H1 (cell line): ENCODE measurements around the gene FBXL17. TPM values are rescaled to one million over a fixed set of nuclear protein-coding genes. Genes with fewer than 3 reads are reported as not detected.

Experiments
- CTCF ChIA-PET: fragments of 300-600 bp; sonication (Branson Sonifier 250); formaldehyde crosslinking; loops from one replicate; lab custom pipeline; 2021; ENCODE audit not compliant: partially characterized antibody; lab: Charles Lee
- POLR2A ChIA-PET: fragments of 300-600 bp; sonication (Branson Sonifier 250); formaldehyde crosslinking; loops from one replicate; lab custom pipeline; 2021; ENCODE audit warnings: inconsistent platforms; ENCODE audit not compliant: partially characterized antibody; lab: Charles Lee
- DNase-seq, 2 experiments: peaks; one replicate each; pipeline versions ENCODE4 v3.0.0 to v3.0.0-alpha.2; 2010 to 2022; ENCODE audit warnings: low spot score in 2 of 2, low read depth in 1 of 2, mixed read lengths in 1 of 2
- FAIRE-seq: peaks from 2 replicates; lab custom pipeline; 2011; peaks lifted over from hg19 to GRCh38; lab: Jason Lieb, UNC
- H2AFZ ChIP-seq: 2 replicates; pipeline ENCODE4 v1.8.1; 2012; ENCODE audit warnings: low read length, inconsistent platforms
- H2AK5ac ChIP-seq: 2 replicates; pipeline ENCODE4 v1.6.1; 2013; ENCODE audit warnings: low read depth, low read length
- H2BK120ac ChIP-seq: replicated peaks from 2 replicates; pipeline ENCODE3; 2013; ENCODE audit warnings: low read depth, low read length, inconsistent platforms
- H2BK12ac ChIP-seq: 2 replicates; pipeline ENCODE4 v1.6.1; 2013; ENCODE audit warnings: low read depth, low read length
- H2BK15ac ChIP-seq: 2 replicates; pipeline ENCODE4 v1.6.1; 2013; ENCODE audit warnings: low read length
- H2BK20ac ChIP-seq: 2 replicates; pipeline ENCODE4 v1.6.1; 2013; ENCODE audit warnings: low read length
- H2BK5ac ChIP-seq: 2 replicates; pipeline ENCODE4 v1.6.1; 2013; ENCODE audit warnings: low read depth, low read length
- H3K14ac ChIP-seq: 2 replicates; pipeline ENCODE4 v1.6.1; 2013; ENCODE audit warnings: inconsistent platforms; ENCODE audit not compliant: insufficient read length
- H3K18ac ChIP-seq: 2 replicates; pipeline ENCODE4 v1.6.1; 2013; ENCODE audit warnings: low read length; ENCODE audit errors: extremely low read depth
- H3K23ac ChIP-seq: 2 replicates; pipeline ENCODE4 v1.6.1; 2013; ENCODE audit warnings: inconsistent platforms; ENCODE audit not compliant: insufficient read length
- H3K23me2 ChIP-seq: 2 replicates; pipeline ENCODE4 v1.6.1; 2013; ENCODE audit warnings: low read depth, low read length
- H3K27ac ChIP-seq: 2 replicates; pipeline ENCODE4 v1.6.1; 2011; ENCODE audit warnings: low read depth, low read length, inconsistent platforms
- H3K27me3 ChIP-seq, 4 experiments: replicated peaks in 1 of 4; 1 replicate in 1 of 4; 2 replicates in 3 of 4; pipeline versions ENCODE4 v1.6.1 to v1.8.1; 2011 to 2013; ENCODE audit warnings: low read length in 3 of 4, mild to moderate bottlenecking in 3 of 4, inconsistent platforms in 2 of 4, mixed read lengths in 2 of 4, moderate library complexity in 1 of 4; ENCODE audit not compliant: control insufficient read depth in 3 of 4, insufficient read depth in 3 of 4; ENCODE audit errors: extremely low read depth in 1 of 4
- H3K36me3 ChIP-seq, 4 experiments: 2 replicates each; pipeline versions ENCODE4 v1.6.1 to v1.8.1; 2011 to 2013; ENCODE audit warnings: mild to moderate bottlenecking in 4 of 4, low read length in 3 of 4, moderate library complexity in 2 of 4, control low read depth in 1 of 4, inconsistent platforms in 1 of 4; ENCODE audit not compliant: insufficient read depth in 4 of 4, control insufficient read depth in 2 of 4
- H3K4ac ChIP-seq: replicated peaks from 2 replicates; pipeline ENCODE3; 2013; ENCODE audit warnings: low read length, low read depth, mixed read lengths, inconsistent platforms; ENCODE audit not compliant: insufficient read length
- H3K4me1 ChIP-seq, 4 experiments: replicated peaks in 1 of 4; 1 replicate in 1 of 4; 2 replicates in 3 of 4; pipeline versions ENCODE4 v1.6.1 to v1.8.1; 2011 to 2013; ENCODE audit warnings: low read length in 3 of 4, inconsistent platforms in 2 of 4, mixed read lengths in 1 of 4; ENCODE audit not compliant: insufficient read depth in 4 of 4, control insufficient read depth in 3 of 4
- H3K4me2 ChIP-seq, 2 experiments: 2 replicates each; pipeline versions ENCODE4 v1.6.1 to v1.8.1; 2011 to 2013; ENCODE audit warnings: low read depth in 2 of 2, low read length in 2 of 2, control low read depth in 1 of 2, inconsistent platforms in 1 of 2, mild to moderate bottlenecking in 1 of 2; ENCODE audit not compliant: insufficient read depth in 1 of 2
- H3K4me3 ChIP-seq, 4 experiments: fragments of 200-600, 300-600 bp in 1 of 4; sonication (generic), shearing (Covaris generic), sonication (Bioruptor Twin) in 1 of 4; 2 replicates each; pipeline versions ENCODE4 v1.5.1 to v1.8.1; 2011 to 2016; ENCODE audit warnings: low read length in 4 of 4, low read depth in 3 of 4, control low read depth in 2 of 4, inconsistent platforms in 2 of 4, mild to moderate bottlenecking in 2 of 4, mixed read lengths in 1 of 4, moderate library complexity in 1 of 4; ENCODE audit not compliant: insufficient read depth in 2 of 4; ENCODE audit errors: extremely low read depth in 1 of 4
- H3K56ac ChIP-seq: replicated peaks from 2 replicates; pipeline ENCODE3; 2013; ENCODE audit warnings: low read depth, mild to moderate bottlenecking, mixed read lengths, low read length, inconsistent platforms; ENCODE audit not compliant: insufficient read length
- H3K79me1 ChIP-seq: 2 replicates; pipeline ENCODE4 v1.6.1; 2013; ENCODE audit warnings: low read depth, low read length, control low read depth
- H3K79me2 ChIP-seq, 2 experiments: 2 replicates each; pipeline versions ENCODE4 v1.6.1 to v1.8.1; 2012 to 2013; ENCODE audit warnings: low read length in 2 of 2, mild to moderate bottlenecking in 2 of 2, inconsistent platforms in 1 of 2; ENCODE audit not compliant: insufficient read depth in 2 of 2, control insufficient read depth in 1 of 2
- H3K9ac ChIP-seq, 4 experiments: replicated peaks in 1 of 4; 1 replicate in 1 of 4; 2 replicates in 3 of 4; pipeline versions ENCODE4 v1.6.1 to v1.8.1; 2011 to 2013; ENCODE audit warnings: low read depth in 3 of 4, low read length in 3 of 4, control low read depth in 2 of 4, mild to moderate bottlenecking in 2 of 4, moderate library complexity in 2 of 4, inconsistent platforms in 1 of 4; ENCODE audit errors: extremely low read depth in 1 of 4
- H3K9me3 ChIP-seq, 2 experiments: 2 replicates each; pipeline versions ENCODE4 v1.6.1 to v1.8.1; 2012 to 2013; ENCODE audit warnings: mild to moderate bottlenecking in 2 of 2, moderate library complexity in 2 of 2, control low read depth in 1 of 2, inconsistent platforms in 1 of 2, low read depth in 1 of 2, low read length in 1 of 2, mixed read lengths in 1 of 2; ENCODE audit not compliant: insufficient read depth in 2 of 2
- H4K20me1 ChIP-seq, 2 experiments: replicated peaks in 1 of 2; 2 replicates each; pipeline versions ENCODE3 to v1.8.1; 2011 to 2013; ENCODE audit warnings: inconsistent platforms in 2 of 2, low read length in 2 of 2, mild to moderate bottlenecking in 1 of 2; ENCODE audit not compliant: insufficient read depth in 2 of 2, control insufficient read depth in 1 of 2
- H4K5ac ChIP-seq: 2 replicates; pipeline ENCODE4 v1.6.1; 2013; ENCODE audit warnings: low read length, low read depth, mixed read lengths, inconsistent platforms; ENCODE audit not compliant: insufficient read length
- H4K8ac ChIP-seq: 2 replicates; pipeline ENCODE4 v1.8.0; 2013; ENCODE audit warnings: mild to moderate bottlenecking, moderate library complexity, low read length, inconsistent platforms; ENCODE audit not compliant: insufficient read depth; ENCODE audit errors: extremely low read depth
- H4K91ac ChIP-seq: replicated peaks from 2 replicates; pipeline ENCODE3; 2013; ENCODE audit warnings: low read length, mixed read lengths, inconsistent platforms; ENCODE audit not compliant: insufficient read length
- CREB1 ChIP-seq: IDR thresholded peaks from 2 replicates; pipeline ENCODE4 v1.6.1; 2012; ENCODE audit warnings: inconsistent platforms
- SP1 ChIP-seq: IDR thresholded peaks from 2 replicates; pipeline ENCODE4 v1.6.1; 2011; ENCODE audit warnings: low read depth, low read length
- TCF12 ChIP-seq: IDR thresholded peaks from 2 replicates; pipeline ENCODE4 v1.6.1; 2011; ENCODE audit warnings: low read depth, mild to moderate bottlenecking, low read length
- WGBS, 2 experiments: shearing (Covaris generic) in 1 of 2; methylation state at CpG; one replicate each; pipeline versions ENCODE4 v1.1.6 to v1.1.7; 2013 to 2015; ENCODE audit warnings: low lambda C conversion rate in 2 of 2, mixed read lengths in 2 of 2, inconsistent platforms in 1 of 2, low coverage in 1 of 2, missing lambda C conversion rate in 1 of 2; ENCODE audit not compliant: insufficient replicate concordance in 2 of 2, insufficient coverage in 1 of 2, insufficient read length in 1 of 2; ENCODE audit errors: extremely low coverage in 1 of 2, missing lambda C conversion rate in 1 of 2; 5-methylcytosine and 5-hydroxymethylcytosine counted together
- polyA plus RNA-seq, 7 experiments: library from polyadenylated mRNA; depleted of rRNA in 3 of 7; stranded (reverse) in 5 of 7; unstranded in 2 of 7; fragments of >200 nt in 5 of 7; fragments of 200-250 nt in 2 of 7; gene quantifications; 1 replicate in 5 of 7; 2 replicates in 1 of 7; 4 replicates in 1 of 7; pipeline versions ENCODE4 v1.2.1 to v1.2.3, GENCODE V29; 2011 to 2013; ENCODE audit warnings: missing spikeins in 2 of 7, mixed read lengths in 2 of 7
- total RNA-seq: library from RNA; stranded (reverse); fragmentation: NEBNext Ultra II Directional; extraction: Animal tissue kit (Norgen Biotek cat#: 25700); gene quantifications from 2 replicates; pipeline ENCODE4 v1.2.1, GENCODE V29; 2021

Gene FBXL17
- total and polyA plus RNA-seq, 2 of the 8 experiments (the other 6 are each of a cell fraction or from before 2014, with no cell fraction given), result 0.35 to 4.3 TPM

DNA sequence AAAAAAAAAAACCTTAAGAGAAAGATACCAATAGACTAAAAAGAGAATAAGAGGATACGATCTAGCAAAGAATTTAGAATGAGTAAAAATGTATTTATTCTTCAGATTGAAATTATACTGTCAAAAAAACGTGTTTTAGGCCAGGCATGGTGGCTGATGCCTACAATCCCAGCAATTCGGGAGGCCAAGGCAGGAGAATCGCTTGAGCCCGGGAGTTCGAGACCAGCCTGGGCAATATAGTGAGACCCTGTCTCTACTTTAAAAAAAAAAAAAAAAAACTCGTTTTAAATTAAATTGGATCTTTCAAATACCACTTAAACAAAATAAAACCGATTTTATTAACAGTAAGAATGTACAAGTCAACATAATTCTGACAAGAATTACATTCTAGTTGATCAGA lies 41.8 kb downstream of the FBXL17 start:
- Histone ChIP-seq H3K4me3 (no peak overlapping the region), H4K20me1 (no peaks in the 10 kb centered on the region), H2BK20ac (no peak overlapping the region), H4K5ac (no peak overlapping the region), H3K9ac (no peak overlapping the region), H3K4me1 (no peaks in the 10 kb centered on the region), H3K27ac (no peak overlapping the region), H2AFZ (no peak overlapping the region), H3K79me2 (no peaks in the 10 kb centered on the region), H3K23me2 (no peaks in the 10 kb centered on the region), H2BK5ac (no peak overlapping the region), H3K4me2 (no peak overlapping the region), H4K91ac (no peak overlapping the region), H3K18ac (no peak overlapping the region), H3K14ac (no peak overlapping the region), H2BK15ac (no peak overlapping the region), H4K8ac (no peak overlapping the region), H3K36me3 (no peaks in the 10 kb centered on the region), H3K23ac (no peak overlapping the region), H3K56ac (no peak overlapping the region), H2AK5ac (no peak overlapping the region), H3K27me3 (no peaks in the 10 kb centered on the region), H3K9me3 (no peaks in the 10 kb centered on the region), H3K4ac (no peak overlapping the region), H2BK12ac (no peak overlapping the region), H2BK120ac (no peak overlapping the region), H3K79me1 (no peaks in the 10 kb centered on the region)
- CTCF ChIA-PET, result interaction anchor here (0.8 to 1.5 kb wide), 2 partner anchors 10 to 35 kb away, joined by 3 to 4 read pairs; no protein-coding TSS in a partner anchor
- WGBS, 2 experiments, result 90 to 100% methylated on average over 2 to 8 of the region's 8 CpGs
- no peak for DNase-seq
- FAIRE-seq, result no peak
- POLR2A ChIA-PET, result no interaction called here
- no peak for TF ChIP-seq TCF12
- no peak for TF ChIP-seq CREB1
- no peak for TF ChIP-seq SP1
